Tibial artery (tissue), 4 donors: ENCODE data around the gene ADARB2.

Experiments
- DNase-seq, 2 donors: peaks; one replicate each; pipeline ENCODE4 v3.0.0-alpha.2; 2019
- H3K27ac ChIP-seq, 2 donors: fragments of 200-600 bp; sonication (generic) in 1 of 2; 1 replicate in 1 of 2; 2 replicates in 1 of 2; pipeline ENCODE4 v1.5.1; 2018 to 2019; ENCODE audit warnings: mild to moderate bottlenecking in 1 of 2
- H3K27me3 ChIP-seq, 2 donors: fragments of 200-600 bp; sonication (generic) in 1 of 2; one replicate each; pipeline versions ENCODE4 v1.5.1 to v1.6.0; 2016 to 2019
- H3K36me3 ChIP-seq, 3 donors: fragments of 200-600 bp; sonication (generic) in 2 of 3; one replicate each; pipeline ENCODE4 v1.5.1; 2016 to 2019; ENCODE audit warnings: mild to moderate bottlenecking in 2 of 3
- H3K4me1 ChIP-seq, 4 donors: fragments of 200-600 bp; sonication (generic) in 2 of 4; 1 replicate in 3 of 4; 2 replicates in 1 of 4; pipeline ENCODE4 v1.5.1; 2016 to 2019
- H3K4me3 ChIP-seq, 2 donors: fragments of 200-600 bp; sonication (generic) in 1 of 2; 1 replicate in 1 of 2; 2 replicates in 1 of 2; pipeline ENCODE4 v1.5.1; 2018 to 2019; ENCODE audit warnings: mild to moderate bottlenecking in 2 of 2
- H3K9me3 ChIP-seq, 3 donors: fragments of 200-600 bp; sonication (generic) in 1 of 3; one replicate each; pipeline ENCODE4 v1.5.1; 2016 to 2019
- CTCF ChIP-seq, 2 experiments: fragments of 200-600 bp in 1 of 2; fragments of 450-650 bp in 1 of 2; IDR thresholded peaks; one replicate each; pipeline ENCODE4 v1.5.1; 2017 to 2019; ENCODE audit warnings: antibody characterized with exemption in 2 of 2, mild to moderate bottlenecking in 1 of 2, moderate library complexity in 1 of 2
- intact Hi-C: fragments of 100-400 bp; cut with DNase I; formaldehyde crosslinking; loops from one replicate; pipeline ENCODE4 v1.15.0; 2023; ENCODE audit warnings: low total_unique reads

Gene ADARB2

GRCh38 chr10:1295756-1296480 is 441.4 kb downstream of the ADARB2 start:
- Histone ChIP-seq H3K27me3 (peaks cover 0 to 20% of the 10 kb centered on the region in 2 donors), H3K4me3 (no peak overlapping the region), H3K9me3 (no peaks in the 10 kb centered on the region), H3K4me1 (peaks cover 0 to 7% (median 0%) of the 10 kb centered on the region in 4 donors), H3K36me3 (no peaks in the 10 kb centered on the region), H3K27ac (no peak overlapping the region)
- TF ChIP-seq CTCF (IDR thresholded peaks at IDR 0.05) = no peak
- intact Hi-C loops = no loop called here
- no peak for DNase-seq

- H3K9me3 ChIP-seq = no peaks in the 10 kb centered on the region
- H3K36me3 ChIP-seq = no peaks in the 10 kb centered on the region
- H3K27ac ChIP-seq = no peak overlapping the region
- intact Hi-C loops = no loop called here
- peaks cover 0 to 7% (median 0%) of the 10 kb centered on the region in 4 donors for H3K4me1 ChIP-seq
- DNase-seq = no peak
- H3K4me3 ChIP-seq = no peak overlapping the region
- no peak for TF ChIP-seq CTCF (IDR thresholded peaks at IDR 0.05)
- peaks cover 0 to 10% of the 10 kb centered on the region in 2 donors for H3K27me3 ChIP-seq
Observed at GRCh38 chr10:1294748-1295147, 442.6 kb downstream of the ADARB2 start.

- Histone ChIP-seq H3K4me3 (no peak overlapping the region), H3K27me3 (peaks cover 0 to under 1% of the 10 kb centered on the region in 2 donors), H3K9me3 (no peaks in the 10 kb centered on the region), H3K36me3 (no peaks in the 10 kb centered on the region), H3K27ac (peak overlapping the region in 1 of 2 donors; percentile 32), H3K4me1 (peaks cover 0 to 7% (median 0%) of the 10 kb centered on the region in 4 donors)
- intact Hi-C loops = no loop called here
- TF ChIP-seq CTCF (IDR thresholded peaks at IDR 0.05) = no peak
- DNase-seq = no peak
Observed at GRCh38 chr10:1293636-1294435, 443.5 kb downstream of the ADARB2 start.

GRCh38 chr10:1293157-1293556 is 444.2 kb downstream of the ADARB2 start:
- no peaks in the 10 kb centered on the region for H3K36me3 ChIP-seq
- no peak for TF ChIP-seq CTCF (IDR thresholded peaks at IDR 0.05)
- no peak for DNase-seq
- H3K9me3 ChIP-seq = no peaks in the 10 kb centered on the region
- H3K4me3 ChIP-seq = no peak overlapping the region
- intact Hi-C loops = no loop called here
- H3K27me3 ChIP-seq = no peaks in the 10 kb centered on the region
- H3K27ac ChIP-seq = peak overlapping the region in 1 of 2 donors; percentile 32
- peaks cover 0 to 11% (median 0%) of the 10 kb centered on the region in 4 donors for H3K4me1 ChIP-seq

- Histone ChIP-seq H3K9me3 (no peaks in the 10 kb centered on the region), H3K4me1 (peaks cover 0 to 16% (median 0%) of the 10 kb centered on the region in 4 donors), H3K36me3 (no peaks in the 10 kb centered on the region), H3K4me3 (no peak overlapping the region), H3K27ac (peak overlapping the region in 1 of 2 donors; percentile 38), H3K27me3 (no peaks in the 10 kb centered on the region)
- DNase-seq = no peak
- intact Hi-C loops = no loop called here
- no peak for TF ChIP-seq CTCF (IDR thresholded peaks at IDR 0.05)
Observed at GRCh38 chr10:1292611-1293031, 444.7 kb downstream of the ADARB2 start.
